Activated T-helper 9 cell treated with anti-CD3 and anti-CD28 coated beads, Interleukin-2, amount 50 U/mL, for 16 hours (primary cell): ENCODE results near the gene FOXN3.

Experiments used
- DNase-seq: peaks from one replicate; pipeline ENCODE4 v3.0.0-alpha.2; 2020; ENCODE audit warnings: low read depth

The FOXN3 gene

DNA sequence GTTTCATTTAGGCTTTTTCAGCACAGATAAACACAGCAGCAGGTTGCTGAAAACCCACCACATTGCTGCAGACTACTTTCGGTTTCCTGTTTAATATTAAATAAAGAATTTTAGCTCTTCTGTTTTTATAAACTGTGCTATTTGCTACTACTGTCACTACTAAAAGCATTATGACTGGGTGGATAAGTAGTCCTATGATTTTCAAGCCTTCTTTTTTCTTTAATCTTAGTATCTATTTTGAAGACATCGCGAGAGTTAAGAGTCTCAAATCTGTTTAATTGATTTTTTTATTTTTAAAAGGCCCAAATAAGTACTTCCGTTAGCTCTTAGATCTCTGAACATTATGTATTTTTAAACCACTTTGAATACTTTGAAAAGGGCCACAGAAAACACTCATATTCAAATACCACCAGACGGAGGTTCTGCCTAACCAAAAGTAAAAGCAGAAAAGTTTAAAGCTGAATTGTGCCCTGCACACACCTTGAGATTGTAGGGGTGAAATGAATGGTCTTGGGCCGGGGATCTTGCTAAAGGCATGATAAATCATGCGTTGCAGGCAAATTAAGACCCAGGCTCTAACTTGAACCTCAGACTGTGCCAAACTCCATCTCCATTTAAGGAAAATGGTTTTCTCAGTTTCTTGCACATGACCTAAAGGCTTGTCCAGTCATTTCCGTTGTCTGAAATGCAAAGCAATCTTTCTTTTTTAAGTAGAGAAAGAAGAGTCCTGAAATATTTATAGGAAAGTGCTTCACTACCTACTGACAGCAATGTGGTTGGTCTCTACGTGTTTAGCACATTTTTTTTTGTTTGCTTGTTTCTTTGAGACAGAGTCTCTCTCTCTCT, 13.6 kb upstream of the FOXN3 start:
- DNase-seq: no peak

GRCh38 chr14:89429199-89430181, 12.5 kb upstream of the FOXN3 start:
- DNase-seq: peak; percentile 32

- DNase-seq: no peak
Observed at GRCh38 chr14:89428546-89429198, 11.6 kb upstream of the FOXN3 start.

GRCh38 chr14:89428173-89428523, 11.1 kb upstream of the FOXN3 start:
- DNase-seq: no peak

DNA sequence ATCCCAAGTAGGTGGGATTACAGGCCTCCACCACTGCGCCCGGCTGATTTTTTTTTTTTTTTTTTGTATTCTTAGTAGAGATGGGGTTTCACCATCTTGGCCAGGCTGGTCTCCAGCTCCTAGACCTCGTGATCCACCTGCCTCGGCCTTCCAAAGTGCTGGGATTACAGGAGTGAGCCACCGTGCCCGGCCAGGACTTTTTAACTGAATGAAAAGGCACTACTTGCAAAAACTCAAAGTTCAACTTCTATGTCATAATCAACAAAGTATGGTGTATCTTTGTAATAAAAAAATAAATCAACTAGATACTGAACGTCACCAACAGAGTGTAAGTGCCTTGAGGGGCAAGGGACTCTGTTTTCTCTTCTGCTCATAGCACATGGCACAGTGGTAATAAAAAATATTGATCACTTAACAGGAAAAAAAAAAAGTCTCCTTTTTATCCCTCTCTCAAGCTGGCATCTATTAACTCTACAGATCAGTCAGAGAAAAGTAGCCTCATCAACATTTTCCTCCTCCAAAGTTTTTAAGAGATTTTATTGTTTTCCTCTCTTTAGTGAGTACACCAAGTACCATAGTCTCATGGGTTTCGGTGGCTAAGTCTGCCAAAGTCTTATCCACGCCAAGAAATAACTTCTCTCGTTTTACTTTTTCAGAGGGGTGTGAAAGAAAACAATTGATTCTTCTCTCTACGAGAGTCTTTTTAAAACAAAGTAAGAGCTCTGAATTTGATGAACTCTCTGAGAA, 10.6 kb upstream of the FOXN3 start:
- DNase-seq: no peak

- no peak for DNase-seq
Observed at GRCh38 chr14:89425931-89426330, 8.9 kb upstream of the FOXN3 start.

DNA sequence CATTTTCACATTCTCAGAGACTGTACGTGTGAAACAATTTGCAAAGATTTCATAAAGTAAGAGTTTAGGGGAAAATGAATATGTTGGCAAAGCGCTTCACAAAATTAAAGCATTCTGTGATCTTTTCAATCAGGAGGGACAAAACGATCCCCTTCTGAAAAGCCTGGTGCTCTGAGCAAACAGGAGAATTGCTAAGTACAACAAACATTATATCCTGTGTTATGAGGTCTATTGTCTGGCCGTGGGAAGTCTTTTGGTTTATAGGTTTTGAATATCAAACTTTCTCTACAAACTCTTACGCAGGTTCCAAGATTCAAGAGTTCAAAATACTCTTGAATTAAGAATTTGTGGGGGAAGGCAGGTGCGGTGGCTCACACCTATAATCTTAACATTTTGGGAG, 7.2 kb upstream of the FOXN3 start:
- DNase-seq: no peak

DNA sequence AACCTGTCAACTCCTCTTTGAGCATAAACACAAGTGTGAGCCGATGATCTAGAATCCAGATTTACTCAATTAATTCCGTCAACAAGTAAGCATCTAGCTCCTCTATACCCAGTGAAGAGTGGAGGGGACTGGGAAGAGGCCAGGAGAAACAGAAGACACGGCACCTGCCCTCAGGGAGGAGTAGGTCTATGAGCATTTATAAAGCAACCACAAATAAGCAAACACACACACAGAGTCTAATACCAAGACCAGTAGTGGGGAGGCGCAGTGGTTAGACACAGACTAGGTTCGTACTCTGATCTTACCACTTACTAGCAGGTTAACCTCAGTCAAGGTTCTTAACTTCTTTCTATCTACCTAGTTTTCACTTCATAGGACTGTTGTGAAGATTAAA, 5.9 kb upstream of the FOXN3 start:
- DNase-seq: no peak

DNA sequence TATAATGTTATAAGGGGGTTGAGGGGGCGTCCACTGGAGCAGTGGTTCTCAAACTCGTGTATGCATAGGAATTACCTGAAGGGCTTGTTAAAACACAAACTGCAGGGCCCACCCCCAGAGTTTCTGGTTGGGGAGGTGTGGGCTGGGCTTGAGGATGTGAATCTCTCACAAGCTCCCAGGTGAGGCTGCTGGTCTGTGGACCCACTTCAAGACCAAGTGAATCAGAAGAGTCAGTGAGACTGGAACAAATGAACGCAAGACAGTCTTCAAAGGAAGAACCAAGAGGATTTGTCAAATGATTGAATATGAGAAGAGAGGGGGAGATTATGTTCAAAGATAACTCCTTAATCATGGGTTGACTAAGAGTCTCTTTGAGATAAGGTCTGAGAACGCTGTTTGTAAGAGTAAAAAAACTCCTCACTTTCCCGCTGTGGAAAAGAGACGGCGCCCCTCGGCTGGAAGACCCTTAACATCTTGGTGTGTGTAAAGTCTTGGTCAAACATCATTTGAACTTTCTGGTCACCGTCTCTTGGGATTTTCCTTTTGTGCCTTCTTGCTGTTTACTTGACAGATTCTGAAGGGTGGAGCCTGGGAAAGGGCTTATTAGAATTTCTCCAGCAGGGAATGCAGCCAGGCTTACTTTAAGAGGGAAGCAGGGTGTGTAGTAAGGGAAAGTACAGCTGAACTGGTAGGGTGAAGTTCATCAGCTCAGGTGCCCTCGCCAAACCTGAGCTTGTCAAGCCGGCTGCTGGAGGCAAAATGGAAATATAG, 5.3 kb upstream of the FOXN3 start:
- DNase-seq: peak; percentile 8

GRCh38 chr14:89420502-89420901, 3.5 kb upstream of the FOXN3 start:
- DNase-seq: no peak

- no peak for DNase-seq
Observed at GRCh38 chr14:89419973-89420482, 3.0 kb upstream of the FOXN3 start.

- no peak for DNase-seq
Observed at GRCh38 chr14:89418976-89419375, 1.9 kb upstream of the FOXN3 start.

- no peak for DNase-seq
Observed at GRCh38 chr14:89418452-89418851, 1.4 kb upstream of the FOXN3 start.

GRCh38 chr14:89417465-89418225, 612 bp upstream of the FOXN3 start:
- DNase-seq: peak; percentile 39

DNA sequence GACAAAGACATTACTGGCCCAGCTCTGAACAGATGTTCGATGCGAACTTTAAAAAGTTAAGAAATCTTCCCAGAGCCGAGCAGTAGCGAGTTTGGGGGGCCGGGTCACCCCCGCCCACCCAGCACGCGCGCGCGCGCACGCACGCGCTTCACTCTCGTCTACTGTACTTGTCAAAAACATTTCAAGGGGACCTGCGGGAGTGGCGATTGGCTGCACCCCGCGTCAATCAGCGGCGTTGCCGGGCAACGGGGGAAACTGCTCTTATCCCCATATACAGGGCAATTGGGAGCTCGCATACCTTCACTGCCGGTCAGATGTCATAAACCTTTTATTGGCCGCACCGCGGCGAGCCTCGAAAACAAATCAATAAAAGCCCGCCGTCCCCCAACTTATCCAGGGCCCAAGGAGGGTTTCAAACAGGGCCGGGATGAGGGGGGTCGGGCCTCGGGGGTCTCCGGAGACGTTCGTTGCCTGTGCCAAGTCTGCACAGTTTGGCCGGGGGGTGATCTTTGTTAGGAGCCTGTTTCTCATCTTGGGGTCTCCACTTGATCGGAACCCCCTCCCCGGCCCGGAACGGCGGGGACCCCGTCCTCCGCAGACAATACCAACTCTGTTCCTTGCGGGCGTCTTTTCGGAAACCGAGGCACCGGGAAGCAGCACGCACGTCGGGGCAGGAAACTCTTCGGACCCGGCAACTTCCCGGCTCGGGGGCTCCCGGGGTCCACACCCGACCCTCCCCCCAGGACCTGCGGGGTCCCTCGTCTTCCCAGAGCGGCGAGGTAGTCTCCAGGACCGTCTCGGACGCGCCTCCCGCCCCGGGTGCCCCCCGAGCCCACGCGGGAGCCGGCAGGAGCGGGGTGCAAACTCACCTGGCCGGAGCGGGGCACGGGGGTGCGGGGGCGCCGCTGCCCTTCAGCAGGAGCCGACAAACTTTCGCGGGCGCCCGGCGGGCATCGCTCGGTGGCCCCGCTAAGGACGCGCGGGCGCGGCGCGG, 734 bp downstream of the FOXN3 start:
- peak; percentile 99 for DNase-seq

- no peak for DNase-seq
Observed at GRCh38 chr14:89415159-89415558, 1.9 kb downstream of the FOXN3 start.

DNA sequence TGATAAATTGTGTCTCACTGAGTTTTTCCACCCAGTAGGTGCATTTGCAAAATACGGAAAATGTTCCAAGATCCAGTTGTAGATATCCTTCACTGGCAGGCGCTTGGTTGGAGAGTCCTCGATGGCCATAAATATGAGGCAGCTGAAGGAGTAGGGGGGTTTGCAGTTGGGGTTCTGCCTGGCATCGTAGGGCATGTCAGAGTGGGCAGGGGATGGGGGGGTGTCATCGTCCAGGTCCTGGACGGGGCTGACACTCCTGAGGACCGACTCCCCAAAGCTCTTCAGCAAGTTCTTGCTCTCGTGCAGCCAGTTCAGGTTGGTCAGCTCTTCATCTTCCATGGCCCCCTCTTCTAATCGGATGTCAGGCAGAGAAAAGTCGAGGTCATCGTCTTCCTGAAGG, 5.1 kb downstream of the FOXN3 start:
- no peak for DNase-seq

GRCh38 chr14:89409961-89410360, 7.1 kb downstream of the FOXN3 start:
- DNase-seq: no peak
